Measurements from ENCODE around the gene C3orf18. TPM values are rescaled to one million over a fixed set of nuclear protein-coding genes. Genes with fewer than 3 reads are reported as not detected.
A peak's percentile ranks its signal among the peaks of the same experiment; 100 is the strongest.

C3orf18 gene
- total RNA-seq, 1 donor from 2014 or later: 8.9 TPM

GRCh38 chr3:50602595-50603191 lies 35.1 kb upstream of the C3orf18 start:
- no peak for DNase-seq (ENCODE audit: low read depth)
- H3K4me3 ChIP-seq (ENCODE audit: low read depth, low read length): no peak overlapping the region
- no peak for TF ChIP-seq CTCF (conservative IDR thresholded peaks at IDR 0.05; ENCODE audit: low read depth, low read length)

GRCh38 chr3:50600841-50601591 lies 33.5 kb upstream of the C3orf18 start:
- TF ChIP-seq CTCF (conservative IDR thresholded peaks at IDR 0.05; ENCODE audit: low read depth, low read length): no peak
- no peak overlapping the region for H3K4me3 ChIP-seq (ENCODE audit: low read depth, low read length)
- DNase-seq (ENCODE audit: low read depth): peak; percentile 87

- DNase-seq (ENCODE audit: low read depth): no peak
- TF ChIP-seq CTCF (conservative IDR thresholded peaks at IDR 0.05; ENCODE audit: low read depth, low read length): no peak
- H3K4me3 ChIP-seq (ENCODE audit: low read depth, low read length): no peak overlapping the region
Observed at GRCh38 chr3:50600141-50600753, 32.7 kb upstream of the C3orf18 start.

GRCh38 chr3:50599716-50600118 lies 32.2 kb upstream of the C3orf18 start:
- no peak for TF ChIP-seq CTCF (conservative IDR thresholded peaks at IDR 0.05; ENCODE audit: low read depth, low read length)
- DNase-seq (ENCODE audit: low read depth): no peak
- H3K4me3 ChIP-seq (ENCODE audit: low read depth, low read length): no peak overlapping the region

GRCh38 chr3:50599115-50599715 lies 31.7 kb upstream of the C3orf18 start:
- no peak for TF ChIP-seq CTCF (conservative IDR thresholded peaks at IDR 0.05; ENCODE audit: low read depth, low read length)
- no peak for DNase-seq (ENCODE audit: low read depth)

GRCh38 chr3:50594253-50594785 lies 26.8 kb upstream of the C3orf18 start:
- DNase-seq (ENCODE audit: low read depth): no peak
- TF ChIP-seq CTCF (conservative IDR thresholded peaks at IDR 0.05; ENCODE audit: low read depth, low read length): no peak
- no peak overlapping the region for H3K4me3 ChIP-seq (ENCODE audit: low read depth, low read length)

More at GRCh38 chr3:50599115-50599715, 31.7 kb upstream of the C3orf18 start:
- no peak overlapping the region for H3K4me3 ChIP-seq (ENCODE audit: low read depth, low read length)

Data from epithelial cell of proximal tubule (primary cell).